Measurements from ENCODE around the gene SCOC.
A peak's percentile ranks its signal among the peaks of the same experiment; 100 is the strongest.
"Not testable (repeated sequence)": the region's sequence is repeated elsewhere in the genome, so short reads cannot be mapped to it uniquely, and the experiment has no call there.

The SCOC gene

DNA sequence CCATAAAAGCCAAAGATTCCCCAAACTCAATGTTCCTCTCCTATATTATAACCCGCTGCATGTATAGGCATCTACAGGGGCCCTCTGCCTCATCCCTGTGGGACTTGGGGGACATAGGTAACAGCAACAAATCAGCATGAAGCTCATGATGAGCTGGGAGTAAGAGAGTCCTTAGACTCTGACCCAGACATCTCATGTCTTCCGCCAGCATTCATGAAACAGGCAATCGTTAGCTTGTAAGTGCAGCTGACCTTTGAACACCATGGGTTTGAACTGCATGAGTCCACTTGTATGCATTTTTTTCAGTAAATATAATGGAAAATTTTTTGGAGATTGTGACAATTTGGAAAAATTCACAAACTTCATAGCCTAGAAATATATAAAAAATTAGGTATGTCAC is 10.4 kb upstream of the SCOC start:
- no peak for DNase-seq

GRCh38 chr4:140363558-140363957 is 9.9 kb upstream of the SCOC start:
- no peak for DNase-seq

- no peak for DNase-seq
These were observed 5.7 kb upstream of the SCOC start for GRCh38 chr4:140367738-140368137.

GRCh38 chr4:140368686-140369085 is 4.8 kb upstream of the SCOC start:
- DNase-seq = no peak

GRCh38 chr4:140372751-140373327 is 607 bp upstream of the SCOC start:
- DNase-seq = peak; percentile 44 to 57

- no peak for DNase-seq
These were observed 658 bp downstream of the SCOC start for GRCh38 chr4:140374130-140374477.

GRCh38 chr4:140382732-140383131 is 9.3 kb downstream of the SCOC start:
- no peak for DNase-seq

DNA sequence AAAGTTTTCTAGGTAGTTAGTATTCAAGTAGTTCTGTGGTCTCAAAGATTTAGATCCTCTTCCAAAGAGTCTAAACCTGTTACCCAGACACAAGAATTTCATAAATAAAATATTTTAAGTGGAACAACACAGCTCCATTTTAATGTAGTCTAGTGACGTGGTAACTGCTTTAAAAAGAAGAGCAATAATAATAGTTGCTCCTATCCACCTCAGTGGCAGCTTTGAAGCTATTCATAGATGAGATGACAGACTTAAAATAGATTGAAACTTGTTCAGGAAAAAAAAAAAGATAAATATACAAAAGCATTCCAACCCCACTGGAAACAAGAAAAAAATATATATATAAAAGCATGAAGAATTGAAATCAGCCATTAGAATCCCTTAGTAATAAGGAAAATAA is 14.6 kb downstream of the SCOC start:
- DNase-seq = no peak

- no peak for DNase-seq
These were observed 22.2 kb downstream of the SCOC start for GRCh38 chr4:140395668-140396067.

DNA sequence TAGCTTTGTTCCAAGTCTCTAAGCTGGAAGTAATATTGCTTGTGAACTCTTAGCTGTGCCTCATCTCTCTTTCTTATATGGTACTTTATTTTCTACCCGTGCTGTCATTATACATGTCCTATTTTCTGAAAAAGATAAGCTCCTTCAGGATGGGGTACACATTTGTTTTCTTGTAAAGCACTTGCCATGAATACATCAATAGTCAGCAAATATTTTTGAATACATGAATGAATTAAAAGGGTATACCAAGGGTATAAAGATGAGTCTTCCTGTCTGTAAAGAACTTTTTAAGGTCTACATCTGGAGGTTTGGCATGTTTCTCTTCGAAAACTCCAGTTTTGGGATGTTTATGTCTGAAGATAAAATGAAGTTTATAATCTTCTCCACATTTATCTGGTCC is 26.7 kb downstream of the SCOC start:
- DNase-seq = no peak

DNA sequence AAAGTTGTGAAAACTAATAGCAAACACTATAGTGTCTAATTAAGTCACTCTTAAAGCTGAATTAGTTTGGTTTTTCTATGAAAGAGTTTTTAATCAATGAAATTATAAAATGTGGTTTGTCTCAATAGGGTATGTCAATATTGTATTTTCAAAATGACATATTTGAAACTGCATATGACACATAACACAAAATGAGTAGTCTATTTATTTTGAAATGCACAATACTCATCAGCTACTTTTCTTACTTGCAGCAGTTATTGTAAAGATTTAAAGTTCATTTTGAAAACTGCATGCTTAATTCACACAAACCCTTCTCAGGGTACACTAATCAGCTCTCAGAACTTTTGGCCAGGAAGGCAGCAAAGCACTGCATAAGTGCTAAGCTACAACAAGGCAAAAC is 32.8 kb downstream of the SCOC start:
- no peak for DNase-seq

DNA sequence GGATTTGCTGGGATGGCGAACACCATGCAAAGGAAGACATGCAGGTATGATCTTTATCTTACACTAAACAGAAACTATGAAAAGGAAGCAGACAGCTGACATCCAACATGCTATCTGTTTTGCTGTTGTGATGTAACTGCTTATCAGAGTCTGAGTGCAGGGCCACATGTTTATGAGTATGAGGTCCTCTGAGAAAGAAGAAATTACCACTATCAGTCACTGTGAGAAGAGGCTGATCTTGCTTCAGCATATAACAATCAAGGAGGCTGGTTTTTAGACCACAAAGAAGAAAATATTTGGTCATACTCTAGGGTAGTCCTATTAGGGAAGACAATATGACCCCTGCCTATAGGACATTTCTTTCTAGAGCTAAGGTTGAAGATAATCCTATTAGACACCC is 35.5 kb downstream of the SCOC start:
- no peak for DNase-seq

DNA sequence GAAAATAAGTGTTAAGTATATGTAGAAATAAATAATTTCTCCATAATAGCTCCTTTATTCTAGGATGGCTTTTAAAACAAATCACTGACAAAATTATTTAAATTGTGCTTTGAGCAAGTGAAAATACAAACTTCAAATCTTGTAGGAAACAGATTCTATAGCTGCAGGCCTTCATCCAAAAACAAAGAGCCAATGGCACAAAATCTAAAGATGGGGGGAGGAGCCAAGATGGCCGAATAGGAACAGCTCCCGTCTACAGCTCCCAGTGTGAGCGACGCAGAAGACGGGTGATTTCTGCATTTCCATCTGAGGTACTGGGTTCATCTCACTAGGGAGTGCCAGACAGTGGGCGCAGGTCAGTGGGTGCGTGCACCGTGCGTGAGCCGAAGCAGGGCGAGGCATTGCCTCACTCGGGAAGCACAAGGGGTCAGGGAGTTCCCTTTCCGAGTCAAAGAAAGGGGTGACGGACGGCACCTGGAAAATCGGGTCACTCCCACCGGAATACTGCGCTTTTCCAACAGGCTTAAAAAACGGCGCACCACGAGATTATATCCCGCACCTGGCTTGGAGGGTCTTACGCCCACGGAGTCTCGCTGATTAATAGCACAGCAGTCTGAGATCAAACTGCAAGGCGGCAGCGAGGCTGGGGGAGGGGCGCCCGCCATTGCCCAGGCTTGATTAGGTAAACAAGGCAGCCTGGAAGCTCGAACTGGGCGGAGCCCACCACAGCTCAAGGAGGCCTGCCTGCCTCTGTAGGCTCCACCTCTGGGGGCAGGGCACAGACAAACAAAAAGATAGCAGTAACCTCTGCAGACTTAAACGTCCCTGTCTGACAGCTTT is 39.9 kb downstream of the SCOC start:
- DNase-seq = not testable (repeated sequence)

GRCh38 chr4:140423106-140423505 is 49.7 kb downstream of the SCOC start:
- no peak for DNase-seq

GRCh38 chr4:140426610-140427105 is 53.2 kb downstream of the SCOC start:
- no peak for DNase-seq

DNA sequence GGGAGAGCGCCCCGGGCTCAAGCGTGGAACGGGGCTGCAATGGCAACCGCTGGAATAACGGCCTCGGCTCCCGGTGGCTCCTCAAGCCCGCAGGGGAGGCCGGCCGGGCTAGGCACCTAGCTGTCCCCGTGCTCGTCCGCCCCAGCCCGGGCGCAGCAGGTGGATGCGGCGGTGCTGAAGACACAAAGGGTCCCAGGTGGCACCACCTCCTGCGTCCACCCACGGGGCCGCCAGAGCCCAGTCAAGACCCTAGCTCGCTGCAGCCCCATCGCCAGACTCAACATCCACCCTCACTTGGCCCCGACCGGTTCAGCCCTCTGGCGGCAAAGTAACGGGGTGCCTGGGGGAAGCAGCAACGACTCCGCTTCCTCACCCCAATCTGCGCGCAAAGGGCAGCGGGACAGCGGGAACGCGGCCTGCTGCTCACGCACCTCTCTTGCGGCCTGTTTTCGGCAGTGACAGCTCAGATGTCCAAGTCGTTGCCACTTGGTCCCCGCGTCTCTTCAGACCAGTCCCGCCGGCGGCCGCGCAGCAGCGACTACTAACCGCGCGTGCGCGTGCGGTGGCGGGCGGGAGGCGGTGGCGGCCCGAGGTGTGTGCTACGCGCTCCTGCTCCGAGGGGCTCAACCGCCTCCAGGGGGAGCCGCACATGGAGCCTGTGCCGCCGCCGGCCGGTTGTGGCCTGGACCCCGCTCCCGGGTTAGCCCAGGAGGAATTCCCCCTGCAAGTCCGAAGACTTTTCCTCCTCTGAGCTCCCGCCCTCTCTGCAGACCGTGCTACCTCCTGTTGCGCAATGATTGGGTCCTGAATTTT is 53.9 kb downstream of the SCOC start, which contains the start of gene CLGN:
CLGN (minus strand) TSS at position 543 of the 813 bp plus-strand sequence. CDS start 14,570 bp downstream, outside the sequence.
- peak; percentile 9 to 46 for DNase-seq

- DNase-seq = no peak
These were observed 54.5 kb downstream of the SCOC start for GRCh38 chr4:140427919-140428471.

Data from CD4-positive, alpha-beta T cell treated with Interleukin-4 for 1 hour (primary cell).